SK-N-SH treated with all-trans-retinoic acid at 6 μM for 48 hours (cell line): ENCODE results near the gene PAPPA.

ENCODE experiments used
- PPARA ChIP-seq: fragments of 250-450 bp; sonication (Bioruptor Pico); IDR thresholded peaks from 2 replicates; pipeline ENCODE4 v1.5.0; 2020; ENCODE audit warnings: mild to moderate bottlenecking, borderline replicate concordance
- TCF4 ChIP-seq: fragments of 250-450 bp; sonication (Bioruptor Pico); IDR thresholded peaks from 2 replicates; pipeline ENCODE4 v1.8.0; 2021; ENCODE audit warnings: mild to moderate bottlenecking, moderate library complexity, borderline replicate concordance
- TOX ChIP-seq: fragments of 250-450 bp; sonication (Bioruptor Pico); IDR thresholded peaks from 2 replicates; pipeline ENCODE4 v1.8.0; 2021; ENCODE audit warnings: mild to moderate bottlenecking, moderate library complexity, borderline replicate concordance
- ZFP30 ChIP-seq: fragments of 450-650 bp; formaldehyde crosslinking; IDR thresholded peaks from 2 replicates; pipeline ENCODE4 v1.5.0; 2022; ENCODE audit warnings: mild to moderate bottlenecking, moderate library complexity
- TF ChIP-seq, protein P1 (sequence below): fragments of 250-450 bp; sonication (Bioruptor Pico); IDR thresholded peaks from 2 replicates; pipeline ENCODE4 v1.8.0; 2020; ENCODE audit warnings: mild to moderate bottlenecking, moderate library complexity, borderline replicate concordance
- TF ChIP-seq, protein P2 (sequence below): fragments of 250-450 bp; sonication (Bioruptor Pico); IDR thresholded peaks from 2 replicates; pipeline ENCODE4 v1.5.1; 2020; ENCODE audit warnings: low read depth, mild to moderate bottlenecking, moderate library complexity
- TF ChIP-seq, protein P3 (sequence below): fragments of 250-450 bp; sonication (Bioruptor Pico); IDR thresholded peaks from 2 replicates; pipeline ENCODE4 v1.5.0; 2020; ENCODE audit warnings: mild to moderate bottlenecking, moderate library complexity

DNA sequence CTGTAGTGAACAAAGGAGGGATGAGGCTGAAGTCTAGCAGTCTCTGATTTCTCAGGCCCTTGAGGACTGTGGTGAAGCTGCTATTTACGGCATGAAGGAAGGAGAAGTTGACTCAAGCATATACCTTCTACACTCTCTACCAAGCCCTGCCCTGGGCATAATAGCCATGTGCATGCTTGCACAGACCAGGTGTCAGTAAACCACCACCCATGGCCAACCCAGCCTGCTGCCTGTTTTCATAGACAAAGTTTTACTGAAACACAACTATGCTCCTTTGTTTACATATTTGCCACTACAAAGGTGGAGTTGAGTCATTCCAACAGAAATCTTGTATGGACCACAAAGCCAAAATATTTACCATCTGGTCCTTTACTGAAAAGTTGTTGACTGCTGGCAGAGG lies 126.9 kb downstream of the PAPPA start:
- TF ChIP-seq, protein P1, sequence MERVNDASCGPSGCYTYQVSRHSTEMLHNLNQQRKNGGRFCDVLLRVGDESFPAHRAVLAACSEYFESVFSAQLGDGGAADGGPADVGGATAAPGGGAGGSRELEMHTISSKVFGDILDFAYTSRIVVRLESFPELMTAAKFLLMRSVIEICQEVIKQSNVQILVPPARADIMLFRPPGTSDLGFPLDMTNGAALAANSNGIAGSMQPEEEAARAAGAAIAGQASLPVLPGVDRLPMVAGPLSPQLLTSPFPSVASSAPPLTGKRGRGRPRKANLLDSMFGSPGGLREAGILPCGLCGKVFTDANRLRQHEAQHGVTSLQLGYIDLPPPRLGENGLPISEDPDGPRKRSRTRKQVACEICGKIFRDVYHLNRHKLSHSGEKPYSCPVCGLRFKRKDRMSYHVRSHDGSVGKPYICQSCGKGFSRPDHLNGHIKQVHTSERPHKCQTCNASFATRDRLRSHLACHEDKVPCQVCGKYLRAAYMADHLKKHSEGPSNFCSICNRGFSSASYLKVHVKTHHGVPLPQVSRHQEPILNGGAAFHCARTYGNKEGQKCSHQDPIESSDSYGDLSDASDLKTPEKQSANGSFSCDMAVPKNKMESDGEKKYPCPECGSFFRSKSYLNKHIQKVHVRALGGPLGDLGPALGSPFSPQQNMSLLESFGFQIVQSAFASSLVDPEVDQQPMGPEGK (CRISPR knock-in tag): no peak
- TF ChIP-seq TOX (CRISPR knock-in tag) (no peak), PPARA (CRISPR knock-in tag) (no peak), ZFP30 (CRISPR knock-in tag) (no peak), TCF4 (no peak)
- TF ChIP-seq, protein P2, sequence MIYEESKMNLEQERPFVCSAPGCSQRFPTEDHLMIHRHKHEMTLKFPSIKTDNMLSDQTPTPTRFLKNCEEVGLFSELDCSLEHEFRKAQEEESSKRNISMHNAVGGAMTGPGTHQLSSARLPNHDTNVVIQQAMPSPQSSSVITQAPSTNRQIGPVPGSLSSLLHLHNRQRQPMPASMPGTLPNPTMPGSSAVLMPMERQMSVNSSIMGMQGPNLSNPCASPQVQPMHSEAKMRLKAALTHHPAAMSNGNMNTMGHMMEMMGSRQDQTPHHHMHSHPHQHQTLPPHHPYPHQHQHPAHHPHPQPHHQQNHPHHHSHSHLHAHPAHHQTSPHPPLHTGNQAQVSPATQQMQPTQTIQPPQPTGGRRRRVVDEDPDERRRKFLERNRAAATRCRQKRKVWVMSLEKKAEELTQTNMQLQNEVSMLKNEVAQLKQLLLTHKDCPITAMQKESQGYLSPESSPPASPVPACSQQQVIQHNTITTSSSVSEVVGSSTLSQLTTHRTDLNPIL: no peak
- TF ChIP-seq, protein P3, sequence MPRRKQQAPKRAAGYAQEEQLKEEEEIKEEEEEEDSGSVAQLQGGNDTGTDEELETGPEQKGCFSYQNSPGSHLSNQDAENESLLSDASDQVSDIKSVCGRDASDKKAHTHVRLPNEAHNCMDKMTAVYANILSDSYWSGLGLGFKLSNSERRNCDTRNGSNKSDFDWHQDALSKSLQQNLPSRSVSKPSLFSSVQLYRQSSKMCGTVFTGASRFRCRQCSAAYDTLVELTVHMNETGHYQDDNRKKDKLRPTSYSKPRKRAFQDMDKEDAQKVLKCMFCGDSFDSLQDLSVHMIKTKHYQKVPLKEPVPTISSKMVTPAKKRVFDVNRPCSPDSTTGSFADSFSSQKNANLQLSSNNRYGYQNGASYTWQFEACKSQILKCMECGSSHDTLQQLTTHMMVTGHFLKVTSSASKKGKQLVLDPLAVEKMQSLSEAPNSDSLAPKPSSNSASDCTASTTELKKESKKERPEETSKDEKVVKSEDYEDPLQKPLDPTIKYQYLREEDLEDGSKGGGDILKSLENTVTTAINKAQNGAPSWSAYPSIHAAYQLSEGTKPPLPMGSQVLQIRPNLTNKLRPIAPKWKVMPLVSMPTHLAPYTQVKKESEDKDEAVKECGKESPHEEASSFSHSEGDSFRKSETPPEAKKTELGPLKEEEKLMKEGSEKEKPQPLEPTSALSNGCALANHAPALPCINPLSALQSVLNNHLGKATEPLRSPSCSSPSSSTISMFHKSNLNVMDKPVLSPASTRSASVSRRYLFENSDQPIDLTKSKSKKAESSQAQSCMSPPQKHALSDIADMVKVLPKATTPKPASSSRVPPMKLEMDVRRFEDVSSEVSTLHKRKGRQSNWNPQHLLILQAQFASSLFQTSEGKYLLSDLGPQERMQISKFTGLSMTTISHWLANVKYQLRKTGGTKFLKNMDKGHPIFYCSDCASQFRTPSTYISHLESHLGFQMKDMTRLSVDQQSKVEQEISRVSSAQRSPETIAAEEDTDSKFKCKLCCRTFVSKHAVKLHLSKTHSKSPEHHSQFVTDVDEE: no peak
